K562 (cell line): ENCODE data around the gene TLNRD1. TPM values are rescaled to one million over a fixed set of nuclear protein-coding genes. Genes with fewer than 3 reads are reported as not detected.

ENCODE experiments used
- ATAC-seq: fragments of 200-7000 bp; cut with Tn5 transposase; 3 replicates; pipeline ENCODE4 v1.9.1; 2020; ENCODE audit warnings: moderate library complexity
- BruUV-seq: library from RNA; stranded (reverse); fragments of 400-500 nt; replicated peaks from 2 replicates; lab custom pipeline; 2021; lab: Mats Ljungman, UMichigan
- CTCF ChIA-PET: fragments of 300-600 bp; formaldehyde crosslinking; extraction: SDS; loops from one replicate; lab custom pipeline; 2021; ENCODE audit warnings: low intra/inter-chr PET ratio; lab: Yijun Ruan, JAX
- POLR2A ChIA-PET: fragments of 300-600, 350-650 bp; sonication (Branson Sonifier 250); formaldehyde crosslinking; extraction: SDS; loops from one replicate; lab custom pipeline; 2021; ENCODE audit warnings: antibody characterized with exemption, inconsistent platforms; lab: Yijun Ruan, JAX
- DNase-seq, 4 experiments: peaks; one replicate each; pipeline versions ENCODE4 v3.0.0 to v3.0.0-alpha.2; 2011 to 2018; ENCODE audit warnings: low spot score in 3 of 4, mixed read lengths in 3 of 4; ENCODE audit errors: extremely low read depth in 1 of 4
- FAIRE-seq: peaks from 2 replicates; lab custom pipeline; 2011; peaks lifted over from hg19 to GRCh38; lab: Jason Lieb, UNC
- H2AFZ ChIP-seq: 2 replicates; pipeline ENCODE4 v1.6.0; 2011; ENCODE audit warnings: low read depth, low read length, control low read depth, inconsistent platforms
- H3K27ac ChIP-seq: fragments of 200-600 bp; 3 replicates; pipeline ENCODE4 v1.8.0; 2011; ENCODE audit warnings: low read depth, mild to moderate bottlenecking, control low read depth, inconsistent platforms, low read length, moderate library complexity, mixed read lengths; ENCODE audit errors: extremely low read depth
- H3K27me3 ChIP-seq, 2 experiments: fragments of 300-600 bp in 1 of 2; 2 replicates in 1 of 2; 3 replicates in 1 of 2; pipeline versions ENCODE4 v1.6.0 to v1.8.0; 2011; ENCODE audit warnings: inconsistent platforms in 2 of 2, low read length in 2 of 2, mild to moderate bottlenecking in 1 of 2, mixed read lengths in 1 of 2, moderate library complexity in 1 of 2; ENCODE audit not compliant: control insufficient read depth in 2 of 2, insufficient read depth in 2 of 2
- H3K36me3 ChIP-seq: fragments of 300-600 bp; 3 replicates; pipeline ENCODE4 v1.8.0; 2011; ENCODE audit warnings: mild to moderate bottlenecking, low read length, inconsistent platforms; ENCODE audit not compliant: control insufficient read depth, insufficient read depth
- H3K4me1 ChIP-seq, 2 experiments: fragments of 200-600 bp in 1 of 2; replicated peaks in 1 of 2; 2 replicates in 1 of 2; 3 replicates in 1 of 2; pipeline versions ENCODE4 v1.5.1 to v1.8.0; 2011; ENCODE audit warnings: inconsistent platforms in 2 of 2, low read length in 2 of 2, mild to moderate bottlenecking in 1 of 2, mixed read lengths in 1 of 2, moderate library complexity in 1 of 2; ENCODE audit not compliant: control insufficient read depth in 2 of 2, insufficient read depth in 2 of 2
- H3K4me2 ChIP-seq: 2 replicates; pipeline ENCODE4 v1.6.1; 2011; ENCODE audit warnings: low read length, control low read depth, inconsistent platforms, mixed read lengths; ENCODE audit not compliant: insufficient read depth
- H3K4me3 ChIP-seq: fragments of 200-600 bp; sonication (generic), shearing (Covaris generic); 2 replicates; pipeline ENCODE4 v1.5.1; 2016; ENCODE audit warnings: control low read depth, inconsistent platforms
- H3K79me2 ChIP-seq: fragments of 200-600 bp; 3 replicates; pipeline ENCODE4 v1.8.0; 2011; ENCODE audit warnings: low read length, inconsistent platforms; ENCODE audit not compliant: control insufficient read depth, insufficient read depth
- H3K9ac ChIP-seq, 2 experiments: 2 replicates each; pipeline versions ENCODE4 v1.6.0 to v1.6.1; 2011; ENCODE audit warnings: low read depth in 2 of 2, low read length in 2 of 2, control low read depth in 1 of 2, inconsistent platforms in 1 of 2, mild to moderate bottlenecking in 1 of 2, mixed read lengths in 1 of 2; ENCODE audit not compliant: insufficient read depth in 1 of 2
- H3K9me1 ChIP-seq: one replicate; pipeline ENCODE4 v1.6.0; 2011; ENCODE audit warnings: inconsistent platforms, mild to moderate bottlenecking, low read length, moderate library complexity; ENCODE audit not compliant: control insufficient read depth, insufficient read depth
- H3K9me3 ChIP-seq: replicated peaks from 2 replicates; pipeline ENCODE4 v1.5.1; 2011; ENCODE audit warnings: low read depth, low read length, inconsistent platforms; ENCODE audit not compliant: control insufficient read depth, insufficient read depth
- H4K20me1 ChIP-seq: replicated peaks from 2 replicates; pipeline ENCODE4 v1.6.1; 2011; ENCODE audit warnings: low read length, inconsistent platforms, mixed read lengths; ENCODE audit not compliant: control insufficient read depth, insufficient read depth
- C11orf30 ChIP-seq: fragments of 450-650 bp; IDR thresholded peaks from 2 replicates; pipeline ENCODE4 v1.6.1; 2016; ENCODE audit warnings: low read depth, mild to moderate bottlenecking
- CBX1 ChIP-seq: sonication (generic); IDR thresholded peaks from 2 replicates; pipeline ENCODE4 v1.6.1; 2016; ENCODE audit warnings: antibody characterized with exemption, low read depth, mild to moderate bottlenecking
- E2F8 ChIP-seq: fragments of 450-650 bp; IDR thresholded peaks from 2 replicates; pipeline ENCODE4 v1.7.1; 2018; ENCODE audit warnings: mild to moderate bottlenecking, low read depth; ENCODE audit not compliant: partially characterized antibody
- FOXM1 ChIP-seq, 2 experiments: fragments of 450-650 bp in 1 of 2; sonication (generic) in 1 of 2; formaldehyde crosslinking in 1 of 2; IDR thresholded peaks; 2 replicates each; pipeline versions ENCODE4 v1.6.1 to v1.9.0; 2017 to 2022; ENCODE audit warnings: low read depth in 2 of 2, mild to moderate bottlenecking in 2 of 2, missing genetic modification reagents in 1 of 2, moderate library complexity in 1 of 2
- SFPQ ChIP-seq: fragments of 200-400 bp; formaldehyde crosslinking; IDR thresholded peaks from 2 replicates; pipeline ENCODE4 v1.6.1; 2017; ENCODE audit warnings: mild to moderate bottlenecking, low read depth, low read length, moderate library complexity
- ZBTB2 ChIP-seq: fragments of 450-650 bp; IDR thresholded peaks from 2 replicates; pipeline ENCODE4 v1.6.1; 2016; ENCODE audit warnings: antibody characterized with exemption
- ZNF316 ChIP-seq: fragments of 450-650 bp; IDR thresholded peaks from 2 replicates; pipeline ENCODE4 v1.6.1; 2016
- ZNF766 ChIP-seq: fragments of 200-800 bp; sonication (Bioruptor generic); conservative IDR thresholded peaks from 2 replicates; pipeline ENCODE4 v1.6.1; 2016; ENCODE audit warnings: missing genetic modification characterization, missing compliant biosample characterization
- WGBS: fragments of 100-300 bp; shearing (Covaris generic); methylation state at CpG from one replicate; pipeline ENCODE4 v1.1.6; 2016; ENCODE audit warnings: low coverage, mixed read lengths; ENCODE audit not compliant: insufficient coverage; ENCODE audit errors: missing lambda C conversion rate; 5-methylcytosine and 5-hydroxymethylcytosine counted together
- in situ Hi-C: fragments of 300-500 bp; cut with MboI; formaldehyde crosslinking; loops from 4 replicates; pipeline ENCODE4 v1.15.0; 2018; ENCODE audit warnings: inconsistent platforms, mixed read lengths
- intact Hi-C: fragments of 100-400 bp; cut with micrococcal nuclease; formaldehyde crosslinking; loops from 2 replicates; pipeline ENCODE4 v1.14.2; 2022
- polyA plus RNA-seq, 8 experiments: library from polyadenylated mRNA; depleted of rRNA in 4 of 8; stranded (reverse) in 5 of 8; unstranded in 3 of 8; fragments of >200 nt; fragmentation: Nextera tagmentation in 2 of 8; fragmentation: Illumina TruSeq in 1 of 8; extraction: Ambion mirVana in 2 of 8; extraction: Trizol in 1 of 8; gene quantifications; 2 replicates each; pipeline versions ENCODE4 v1.2.1 to v1.2.3, GENCODE V29; 2011 to 2014; ENCODE audit warnings: inconsistent platforms in 1 of 8, missing spikeins in 1 of 8
- total RNA-seq, 7 experiments: library from RNA; depleted of rRNA in 6 of 7; stranded (reverse); fragments of >200 nt in 6 of 7; fragmentation: Illumina TruSeq in 2 of 7; extraction: Trizol in 2 of 7; gene quantifications; 2 replicates each; pipeline versions ENCODE4 v1.2.1 to v1.2.3, GENCODE V29; 2011 to 2021; ENCODE audit warnings: low replicate concordance in 1 of 7

The TLNRD1 gene
- total and polyA plus RNA-seq, 9 of the 15 experiments (the other 6 are each of a cell fraction or from before 2014, with no cell fraction given): 1.1 to 33.1 (median 5.7) TPM

GRCh38 chr15:81037952-81038743 is 37.4 kb downstream of the TLNRD1 start:
- ChIA-PET POLR2A (interaction anchor here (0.6 to 1.2 kb wide), 2 partner anchors 11 to 228 kb away, joined by 3 read pairs; no protein-coding TSS in a partner anchor), CTCF (no interaction called here)
- H3K4me2 ChIP-seq: no peak overlapping the region
- FAIRE-seq: no peak
- no TSS peak for BruUV-seq
- H3K27ac ChIP-seq: no peak overlapping the region
- no peaks in the 10 kb centered on the region for H3K9me3 ChIP-seq
- in situ Hi-C loops (no loop called here), intact Hi-C loops (no loop called here)
- WGBS: 38% methylated on average over 11 of the region's 14 CpGs
- no peak overlapping the region for H3K9ac ChIP-seq
- H3K27me3 ChIP-seq: no peaks in the 10 kb centered on the region
- H3K36me3 ChIP-seq: no peaks in the 10 kb centered on the region
- peaks cover 0 to under 1% of the 10 kb centered on the region in 2 experiments; a peak in 1 of 5 replicates for H3K4me1 ChIP-seq
- no peak for TF ChIP-seq SFPQ
- TF ChIP-seq ZBTB2: no peak
- TF ChIP-seq E2F8: no peak
- no peak for TF ChIP-seq ZNF766 (CRISPR knock-in tag)
- peak; percentile 14; the same call in 1 of the 2 replicates for TF ChIP-seq C11orf30
- peak; percentile 28; the same call in 1 of the 2 replicates for TF ChIP-seq ZNF316
- no peak for TF ChIP-seq FOXM1 (IDR thresholded peaks at IDR 0.05; ENCODE audit: low read depth)
- TF ChIP-seq FOXM1 (CRISPR knock-in tag; IDR thresholded peaks at IDR 0.05; ENCODE audit: low read depth): no peak
- no peak for TF ChIP-seq CBX1
- no peaks in the 10 kb centered on the region for H3K9me1 ChIP-seq
- H2AFZ ChIP-seq: no peak overlapping the region
- DNase-seq: no peak
- no peak; the same call in 2 of the 3 replicates for ATAC-seq
- H3K4me3 ChIP-seq: no peak overlapping the region
- H3K79me2 ChIP-seq: no peaks in the 10 kb centered on the region
- H4K20me1 ChIP-seq: no peaks in the 10 kb centered on the region
